Endodermal cell (in vitro differentiated cells): ENCODE measurements around the gene POU3F4. TPM values are rescaled to one million over a fixed set of nuclear protein-coding genes. Genes with fewer than 3 reads are reported as not detected.
A peak's percentile ranks its signal among the peaks of the same experiment; 100 is the strongest.

Experiments
- DNase-seq: peaks from one replicate; pipeline ENCODE4 v3.0.0-alpha.2; 2017
- H3K27ac ChIP-seq: 2 replicates; pipeline ENCODE4 v1.5.1; 2013; ENCODE audit warnings: mild to moderate bottlenecking, low read depth, low read length, moderate library complexity
- H3K27me3 ChIP-seq: 2 replicates; pipeline ENCODE4 v1.6.1; 2013; ENCODE audit warnings: mild to moderate bottlenecking, low read length, moderate library complexity; ENCODE audit not compliant: insufficient read depth, control insufficient read depth, poor library complexity, severe bottlenecking
- H3K36me3 ChIP-seq: 2 replicates; pipeline ENCODE4 v1.7.0; 2013; ENCODE audit warnings: mild to moderate bottlenecking, low read length, moderate library complexity; ENCODE audit not compliant: control insufficient read depth, insufficient read depth
- H3K4me1 ChIP-seq: one replicate; pipeline ENCODE4 v1.7.0; 2013; ENCODE audit warnings: low read length; ENCODE audit not compliant: control insufficient read depth, insufficient read depth
- H3K4me3 ChIP-seq: 2 replicates; pipeline ENCODE4 v1.5.1; 2013; ENCODE audit warnings: mild to moderate bottlenecking, low read length, moderate library complexity
- H3K9ac ChIP-seq: 2 replicates; pipeline ENCODE4 v1.6.1; 2013; ENCODE audit warnings: mild to moderate bottlenecking, low read length, moderate library complexity; ENCODE audit not compliant: poor library complexity, severe bottlenecking; ENCODE audit errors: extremely low read depth
- H3K9me3 ChIP-seq: 2 replicates; pipeline ENCODE4 v1.6.1; 2013; ENCODE audit warnings: mild to moderate bottlenecking, low read length, moderate library complexity; ENCODE audit not compliant: control insufficient read depth
- H3K27ac Mint-ChIP-seq: 2 replicates; pipeline ENCODE4 v1.8.0; 2020; ENCODE audit warnings: mixed read lengths
- H3K27me3 Mint-ChIP-seq: 2 replicates; pipeline ENCODE4 v1.8.0; 2021; ENCODE audit warnings: mild to moderate bottlenecking, mixed read lengths; ENCODE audit not compliant: insufficient read depth
- H3K36me3 Mint-ChIP-seq: 2 replicates; pipeline ENCODE4 v1.8.0; 2020; ENCODE audit warnings: low read depth, mixed read lengths
- H3K4me1 Mint-ChIP-seq: 2 replicates; pipeline ENCODE4 v1.8.0; 2020; ENCODE audit warnings: mixed read lengths
- H3K4me3 Mint-ChIP-seq: 2 replicates; pipeline ENCODE4 v1.8.0; 2020; ENCODE audit warnings: mild to moderate bottlenecking, moderate library complexity, mixed read lengths
- H3K9me3 Mint-ChIP-seq: 2 replicates; pipeline ENCODE4 v1.8.0; 2020; ENCODE audit warnings: mild to moderate bottlenecking, mixed read lengths
- WGBS, 2 experiments: methylation state at CpG; one replicate each; pipeline versions ENCODE4 v1.1.5 to v1.1.7; 2013; ENCODE audit warnings: missing lambda C conversion rate in 2 of 2, mixed read lengths in 1 of 2; ENCODE audit not compliant: insufficient coverage in 1 of 2, insufficient read length in 1 of 2; 5-methylcytosine and 5-hydroxymethylcytosine counted together
- total RNA-seq, 2 donors: library from RNA; stranded (reverse); fragmentation: NEBNext Ultra II Directional in 1 of 2; extraction: Animal tissue kit (Norgen Biotek cat#: 25700) in 1 of 2; gene quantifications; 2 replicates in 1 of 2; 3 replicates in 1 of 2; pipeline ENCODE4 v1.2.1, GENCODE V29; 2021
- TF ChIP-seq, protein P1 (sequence below): fragments of 200-600 bp; sonication (generic); conservative IDR thresholded peaks from 2 replicates; pipeline ENCODE4 v1.5.0; 2021; ENCODE audit warnings: antibody characterized with exemption, mild to moderate bottlenecking

POU3F4 gene
- total RNA-seq, 2 donors from 2014 or later: 0.24 TPM; not detected in 1

DNA sequence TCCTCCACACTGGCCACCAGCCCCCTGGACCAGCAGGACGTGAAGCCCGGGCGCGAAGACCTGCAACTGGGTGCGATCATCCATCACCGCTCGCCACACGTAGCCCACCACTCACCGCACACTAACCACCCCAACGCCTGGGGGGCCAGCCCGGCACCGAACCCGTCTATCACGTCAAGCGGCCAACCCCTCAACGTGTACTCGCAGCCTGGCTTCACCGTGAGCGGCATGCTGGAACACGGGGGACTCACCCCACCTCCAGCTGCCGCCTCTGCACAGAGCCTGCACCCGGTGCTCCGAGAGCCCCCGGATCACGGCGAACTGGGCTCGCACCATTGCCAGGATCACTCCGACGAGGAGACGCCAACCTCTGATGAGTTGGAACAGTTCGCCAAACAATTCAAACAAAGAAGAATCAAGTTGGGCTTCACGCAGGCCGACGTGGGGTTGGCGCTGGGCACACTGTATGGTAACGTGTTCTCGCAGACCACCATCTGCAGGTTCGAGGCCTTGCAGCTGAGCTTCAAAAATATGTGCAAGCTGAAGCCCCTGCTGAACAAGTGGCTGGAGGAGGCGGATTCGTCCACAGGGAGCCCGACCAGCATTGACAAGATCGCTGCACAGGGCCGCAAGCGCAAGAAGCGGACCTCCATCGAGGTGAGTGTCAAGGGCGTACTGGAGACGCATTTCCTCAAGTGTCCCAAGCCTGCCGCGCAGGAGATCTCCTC, 600 bp downstream of the POU3F4 start:
- H3K36me3 Mint-ChIP-seq: no peaks in the 10 kb centered on the region
- Histone ChIP-seq H3K27ac (no peak overlapping the region), H3K27me3 (peaks cover 85% of the 10 kb centered on the region), H3K9me3 (no peaks in the 10 kb centered on the region), H3K9ac (no peak overlapping the region), H3K36me3 (no peaks in the 10 kb centered on the region), H3K4me1 (no peaks in the 10 kb centered on the region), H3K4me3 (peak overlapping the region; percentile 65)
- DNase-seq: peak; percentile 65
- H3K27ac Mint-ChIP-seq: no peak overlapping the region
- TF ChIP-seq, protein P1, sequence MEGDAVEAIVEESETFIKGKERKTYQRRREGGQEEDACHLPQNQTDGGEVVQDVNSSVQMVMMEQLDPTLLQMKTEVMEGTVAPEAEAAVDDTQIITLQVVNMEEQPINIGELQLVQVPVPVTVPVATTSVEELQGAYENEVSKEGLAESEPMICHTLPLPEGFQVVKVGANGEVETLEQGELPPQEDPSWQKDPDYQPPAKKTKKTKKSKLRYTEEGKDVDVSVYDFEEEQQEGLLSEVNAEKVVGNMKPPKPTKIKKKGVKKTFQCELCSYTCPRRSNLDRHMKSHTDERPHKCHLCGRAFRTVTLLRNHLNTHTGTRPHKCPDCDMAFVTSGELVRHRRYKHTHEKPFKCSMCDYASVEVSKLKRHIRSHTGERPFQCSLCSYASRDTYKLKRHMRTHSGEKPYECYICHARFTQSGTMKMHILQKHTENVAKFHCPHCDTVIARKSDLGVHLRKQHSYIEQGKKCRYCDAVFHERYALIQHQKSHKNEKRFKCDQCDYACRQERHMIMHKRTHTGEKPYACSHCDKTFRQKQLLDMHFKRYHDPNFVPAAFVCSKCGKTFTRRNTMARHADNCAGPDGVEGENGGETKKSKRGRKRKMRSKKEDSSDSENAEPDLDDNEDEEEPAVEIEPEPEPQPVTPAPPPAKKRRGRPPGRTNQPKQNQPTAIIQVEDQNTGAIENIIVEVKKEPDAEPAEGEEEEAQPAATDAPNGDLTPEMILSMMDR: no peak
- peak overlapping the region; percentile 57 for H3K4me3 Mint-ChIP-seq
- peaks cover 28% of the 10 kb centered on the region for H3K4me1 Mint-ChIP-seq
- WGBS, 2 experiments: 10 to 17% methylated on average over 1 to 50 of the region's 50 CpGs
- H3K27me3 Mint-ChIP-seq: peaks cover 80% of the 10 kb centered on the region
- peaks cover 51% of the 10 kb centered on the region for H3K9me3 Mint-ChIP-seq

DNA sequence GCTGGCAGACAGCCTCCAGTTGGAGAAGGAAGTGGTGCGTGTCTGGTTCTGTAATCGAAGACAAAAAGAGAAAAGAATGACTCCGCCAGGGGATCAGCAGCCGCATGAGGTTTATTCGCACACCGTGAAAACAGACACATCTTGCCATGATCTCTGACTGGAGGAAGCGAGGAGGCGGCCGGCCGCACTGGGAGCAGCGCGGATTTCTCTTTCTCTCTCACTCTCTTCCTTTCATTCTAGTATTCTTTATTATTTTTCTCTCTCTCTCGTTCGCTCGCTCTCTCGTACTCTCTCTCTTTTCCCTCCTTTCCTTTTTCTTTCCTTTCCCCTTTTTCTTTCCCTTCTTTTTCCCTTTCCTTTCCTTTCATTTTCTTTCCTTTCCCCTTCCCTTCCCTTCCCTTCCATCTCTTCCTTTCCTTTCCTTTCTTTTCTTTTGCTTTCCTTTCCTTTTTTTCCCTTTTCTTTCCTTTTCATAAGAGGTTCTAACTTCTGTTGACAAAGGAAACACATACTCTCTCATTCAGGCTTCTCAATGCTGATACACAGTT, 1.2 kb downstream of the POU3F4 start:
- H3K27ac Mint-ChIP-seq: no peak overlapping the region
- Histone ChIP-seq H3K9ac (no peak overlapping the region), H3K4me1 (no peaks in the 10 kb centered on the region), H3K27me3 (peaks cover 79% of the 10 kb centered on the region), H3K9me3 (no peaks in the 10 kb centered on the region), H3K27ac (no peak overlapping the region), H3K36me3 (no peaks in the 10 kb centered on the region), H3K4me3 (peak overlapping the region; percentile 65)
- H3K27me3 Mint-ChIP-seq: peaks cover 73% of the 10 kb centered on the region
- H3K4me1 Mint-ChIP-seq: peaks cover 26% of the 10 kb centered on the region
- no peaks in the 10 kb centered on the region for H3K36me3 Mint-ChIP-seq
- DNase-seq: peak; percentile 51
- TF ChIP-seq, protein P1: no peak
- H3K4me3 Mint-ChIP-seq: peak overlapping the region; percentile 57
- peaks cover 48% of the 10 kb centered on the region for H3K9me3 Mint-ChIP-seq
- 7 to 16% methylated on average over 4 to 16 of the region's 16 CpGs for WGBS, 2 experiments

DNA sequence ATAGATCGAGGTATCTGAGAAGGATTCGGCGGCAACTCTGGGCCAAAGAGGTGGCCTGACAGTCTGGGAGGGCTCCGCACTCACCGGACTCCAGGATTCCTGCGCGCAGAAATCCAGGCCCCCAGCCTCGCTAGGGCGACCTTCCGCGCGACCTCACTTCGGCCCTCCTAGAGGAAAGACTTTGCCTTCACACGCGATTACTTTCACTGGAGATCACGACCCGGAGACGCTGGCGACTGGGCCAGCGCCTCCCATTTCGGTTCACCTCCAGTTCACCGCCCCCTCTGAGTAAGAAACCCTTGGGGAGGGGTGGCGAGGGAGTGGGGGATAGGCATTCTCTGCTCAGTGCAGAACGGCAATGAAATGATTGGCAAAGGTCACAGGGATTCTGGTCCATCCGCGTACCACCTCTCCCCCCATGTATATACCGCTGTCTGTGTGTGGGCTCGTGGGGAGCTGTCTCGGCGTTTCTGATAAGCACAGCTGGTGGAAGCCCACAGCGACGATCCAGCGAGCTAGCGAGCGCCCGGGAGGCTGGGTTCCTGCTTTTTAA, 2.5 kb downstream of the POU3F4 start:
- Mint-ChIP-seq H3K4me1 (peaks cover 20% of the 10 kb centered on the region), H3K27ac (no peak overlapping the region), H3K9me3 (peaks cover 43% of the 10 kb centered on the region), H3K36me3 (no peaks in the 10 kb centered on the region), H3K27me3 (peaks cover 62% of the 10 kb centered on the region), H3K4me3 (peak overlapping the region; percentile 52)
- H3K9ac ChIP-seq: no peak overlapping the region
- TF ChIP-seq, protein P1: no peak
- no peaks in the 10 kb centered on the region for H3K4me1 ChIP-seq
- H3K27ac ChIP-seq: no peak overlapping the region
- DNase-seq: peak; percentile 65
- no peaks in the 10 kb centered on the region for H3K9me3 ChIP-seq
- peak overlapping the region; percentile 72 for H3K4me3 ChIP-seq
- no peaks in the 10 kb centered on the region for H3K36me3 ChIP-seq
- H3K27me3 ChIP-seq: peaks cover 67% of the 10 kb centered on the region
- 0 to 5% methylated on average over 4 to 22 of the region's 36 CpGs for WGBS, 2 experiments
